Ishikawa (cell line): ENCODE data around the gene PCYT1B.

Experiments
- CEBPB ChIP-seq: IDR thresholded peaks from 2 replicates; pipeline ENCODE4 v1.6.1; 2012
- CREB1 ChIP-seq: IDR thresholded peaks from 2 replicates; pipeline ENCODE4 v1.6.1; 2012; ENCODE audit warnings: low read depth
- EGR1 ChIP-seq: IDR thresholded peaks from 2 replicates; pipeline ENCODE4 v1.6.1; 2012
- EP300 ChIP-seq: IDR thresholded peaks from 2 replicates; pipeline ENCODE4 v1.6.1; 2012; ENCODE audit warnings: borderline replicate concordance
- FOXM1 ChIP-seq: IDR thresholded peaks from 2 replicates; pipeline ENCODE4 v1.6.1; 2012; ENCODE audit warnings: low read depth, borderline replicate concordance
- NFIC ChIP-seq: IDR thresholded peaks from 2 replicates; pipeline ENCODE4 v1.6.1; 2012
- RAD21 ChIP-seq: IDR thresholded peaks from 2 replicates; pipeline ENCODE4 v1.6.1; 2012; ENCODE audit warnings: low read depth
- TAF1 ChIP-seq: IDR thresholded peaks from 2 replicates; pipeline ENCODE4 v1.6.1; 2012; ENCODE audit warnings: low read depth, mild to moderate bottlenecking
- TCF12 ChIP-seq: IDR thresholded peaks from 2 replicates; pipeline ENCODE4 v1.6.1; 2012; ENCODE audit warnings: low read depth
- TEAD4 ChIP-seq: IDR thresholded peaks from 2 replicates; pipeline ENCODE4 v1.6.1; 2012
- YY1 ChIP-seq: IDR thresholded peaks from 2 replicates; pipeline ENCODE4 v1.6.1; 2012; ENCODE audit warnings: low read depth
- ZBTB7A ChIP-seq: IDR thresholded peaks from 2 replicates; pipeline ENCODE4 v1.6.1; 2012; ENCODE audit warnings: low read depth
- TF ChIP-seq, protein P1 (sequence below): IDR thresholded peaks from 2 replicates; pipeline ENCODE4 v1.6.1; 2012; ENCODE audit warnings: low read depth, mild to moderate bottlenecking
- TF ChIP-seq, protein P2 (sequence below): IDR thresholded peaks from 2 replicates; pipeline ENCODE4 v1.6.1; 2012
- TF ChIP-seq, protein P3 (sequence below): IDR thresholded peaks from 2 replicates; pipeline ENCODE4 v1.6.1; 2012

PCYT1B gene

DNA sequence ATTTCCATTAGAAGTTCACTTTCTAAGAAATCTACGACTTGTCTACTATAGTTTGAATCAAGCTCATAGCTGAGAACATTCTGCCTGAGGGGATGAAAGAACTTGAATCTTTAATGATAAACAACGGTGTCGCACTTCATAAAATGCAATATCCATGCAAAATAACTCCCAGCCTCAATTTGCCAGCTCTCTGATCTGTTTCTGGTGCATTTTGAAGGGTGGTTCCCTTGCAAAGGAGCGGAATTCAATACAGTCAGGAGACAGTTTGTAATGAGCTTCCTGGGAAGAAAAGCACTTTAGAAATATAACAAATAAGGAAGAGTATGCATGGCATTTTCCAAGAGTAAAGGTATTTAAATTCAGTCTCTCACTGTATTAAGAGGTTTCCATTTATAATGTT, 80.0 kb downstream of the PCYT1B start:
- no peak for TF ChIP-seq RAD21
- TF ChIP-seq, protein P1, sequence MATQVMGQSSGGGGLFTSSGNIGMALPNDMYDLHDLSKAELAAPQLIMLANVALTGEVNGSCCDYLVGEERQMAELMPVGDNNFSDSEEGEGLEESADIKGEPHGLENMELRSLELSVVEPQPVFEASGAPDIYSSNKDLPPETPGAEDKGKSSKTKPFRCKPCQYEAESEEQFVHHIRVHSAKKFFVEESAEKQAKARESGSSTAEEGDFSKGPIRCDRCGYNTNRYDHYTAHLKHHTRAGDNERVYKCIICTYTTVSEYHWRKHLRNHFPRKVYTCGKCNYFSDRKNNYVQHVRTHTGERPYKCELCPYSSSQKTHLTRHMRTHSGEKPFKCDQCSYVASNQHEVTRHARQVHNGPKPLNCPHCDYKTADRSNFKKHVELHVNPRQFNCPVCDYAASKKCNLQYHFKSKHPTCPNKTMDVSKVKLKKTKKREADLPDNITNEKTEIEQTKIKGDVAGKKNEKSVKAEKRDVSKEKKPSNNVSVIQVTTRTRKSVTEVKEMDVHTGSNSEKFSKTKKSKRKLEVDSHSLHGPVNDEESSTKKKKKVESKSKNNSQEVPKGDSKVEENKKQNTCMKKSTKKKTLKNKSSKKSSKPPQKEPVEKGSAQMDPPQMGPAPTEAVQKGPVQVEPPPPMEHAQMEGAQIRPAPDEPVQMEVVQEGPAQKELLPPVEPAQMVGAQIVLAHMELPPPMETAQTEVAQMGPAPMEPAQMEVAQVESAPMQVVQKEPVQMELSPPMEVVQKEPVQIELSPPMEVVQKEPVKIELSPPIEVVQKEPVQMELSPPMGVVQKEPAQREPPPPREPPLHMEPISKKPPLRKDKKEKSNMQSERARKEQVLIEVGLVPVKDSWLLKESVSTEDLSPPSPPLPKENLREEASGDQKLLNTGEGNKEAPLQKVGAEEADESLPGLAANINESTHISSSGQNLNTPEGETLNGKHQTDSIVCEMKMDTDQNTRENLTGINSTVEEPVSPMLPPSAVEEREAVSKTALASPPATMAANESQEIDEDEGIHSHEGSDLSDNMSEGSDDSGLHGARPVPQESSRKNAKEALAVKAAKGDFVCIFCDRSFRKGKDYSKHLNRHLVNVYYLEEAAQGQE, result no peak
- no peak for TF ChIP-seq EGR1
- TF ChIP-seq NFIC, result no peak
- TF ChIP-seq, protein P2, sequence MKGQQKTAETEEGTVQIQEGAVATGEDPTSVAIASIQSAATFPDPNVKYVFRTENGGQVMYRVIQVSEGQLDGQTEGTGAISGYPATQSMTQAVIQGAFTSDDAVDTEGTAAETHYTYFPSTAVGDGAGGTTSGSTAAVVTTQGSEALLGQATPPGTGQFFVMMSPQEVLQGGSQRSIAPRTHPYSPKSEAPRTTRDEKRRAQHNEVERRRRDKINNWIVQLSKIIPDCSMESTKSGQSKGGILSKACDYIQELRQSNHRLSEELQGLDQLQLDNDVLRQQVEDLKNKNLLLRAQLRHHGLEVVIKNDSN, result no peak
- no peak for TF ChIP-seq ZBTB7A
- TF ChIP-seq TEAD4, result no peak
- TF ChIP-seq, protein P3, sequence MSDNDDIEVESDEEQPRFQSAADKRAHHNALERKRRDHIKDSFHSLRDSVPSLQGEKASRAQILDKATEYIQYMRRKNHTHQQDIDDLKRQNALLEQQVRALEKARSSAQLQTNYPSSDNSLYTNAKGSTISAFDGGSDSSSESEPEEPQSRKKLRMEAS, result no peak
- no peak for TF ChIP-seq CREB1

DNA sequence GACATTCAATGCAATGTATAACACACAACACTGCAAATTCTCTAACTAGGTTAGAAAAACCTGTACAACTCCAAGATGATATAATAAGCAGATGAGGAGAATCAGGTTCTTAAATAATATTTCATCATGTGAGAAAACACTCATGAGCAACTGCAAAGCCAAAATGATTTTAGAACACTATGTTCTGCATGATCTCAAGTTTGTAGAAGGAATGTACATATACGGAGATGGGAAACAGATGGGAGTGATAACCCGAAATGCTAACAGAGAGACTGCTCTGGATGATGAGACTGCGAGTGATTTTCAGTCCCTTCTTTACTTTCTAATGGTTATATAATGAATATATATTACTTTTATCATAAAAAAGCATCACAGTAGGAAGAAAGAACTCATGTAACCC, 80.9 kb downstream of the PCYT1B start:
- TF ChIP-seq, protein P3, result no peak
- TF ChIP-seq EGR1, result no peak
- TF ChIP-seq TEAD4, result no peak

DNA sequence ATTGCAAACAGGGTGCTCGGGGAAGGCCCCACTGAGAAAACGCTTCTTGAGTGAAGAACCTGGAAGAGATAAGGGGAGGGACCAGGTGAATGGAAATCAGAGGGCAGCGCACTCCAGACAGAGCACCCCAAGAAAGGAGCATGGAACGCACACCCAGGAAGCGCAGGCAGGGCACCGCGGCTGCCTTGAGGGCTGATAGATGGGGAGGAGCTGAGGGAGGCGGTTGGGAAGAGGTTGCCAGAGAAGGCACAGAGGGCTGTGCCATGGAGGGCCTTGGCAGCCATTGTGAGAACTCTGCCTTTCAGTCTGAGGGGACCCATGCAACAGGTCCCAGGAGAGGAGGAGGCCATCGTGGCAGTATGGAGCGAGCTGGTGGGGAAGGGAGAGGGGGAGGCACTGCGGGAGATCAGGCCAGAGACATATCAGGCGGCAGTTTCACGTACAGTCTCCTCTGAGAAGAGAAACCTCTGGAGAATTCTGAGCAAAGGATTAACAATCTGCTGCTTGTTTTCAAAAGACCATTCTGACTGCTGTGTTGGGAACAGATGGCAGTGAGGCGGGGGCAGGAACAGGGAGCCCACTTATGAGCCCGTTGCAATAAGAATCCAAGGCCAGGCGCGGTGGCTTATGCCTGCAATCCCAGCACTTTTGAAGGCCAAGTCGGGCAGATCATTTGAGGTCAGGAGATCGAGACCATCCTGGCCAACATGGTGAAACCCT, 83.7 kb downstream of the PCYT1B start:
- TF ChIP-seq EP300 (no peak), RAD21 (no peak), TCF12 (no peak), YY1 (no peak), NFIC (no peak), EGR1 (no peak), FOXM1 (no peak), CREB1 (no peak), TAF1 (no peak), ZBTB7A (no peak)
- TF ChIP-seq, protein P2, result no peak
- TF ChIP-seq, protein P1, result no peak

DNA sequence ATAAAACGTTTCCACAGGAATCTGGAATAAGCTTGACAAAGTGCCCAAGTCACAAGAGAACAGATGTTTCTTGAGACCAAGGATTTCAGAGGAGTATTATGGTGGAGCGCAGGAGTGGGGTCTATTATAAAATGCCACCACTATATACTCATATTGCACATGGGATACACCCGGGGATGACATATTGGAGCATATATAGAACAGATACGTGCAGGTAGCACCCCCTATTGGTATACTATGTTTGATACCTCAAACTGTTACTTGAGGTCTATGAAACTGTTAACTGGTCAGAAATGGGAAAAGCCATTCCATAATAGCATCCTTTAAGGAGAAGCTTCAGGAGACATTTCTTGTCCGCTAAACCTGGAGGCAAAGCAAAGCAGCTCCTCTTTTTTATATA, 86.0 kb downstream of the PCYT1B start:
- peak; percentile 52 for TF ChIP-seq RAD21
- no peak for TF ChIP-seq ZBTB7A

DNA sequence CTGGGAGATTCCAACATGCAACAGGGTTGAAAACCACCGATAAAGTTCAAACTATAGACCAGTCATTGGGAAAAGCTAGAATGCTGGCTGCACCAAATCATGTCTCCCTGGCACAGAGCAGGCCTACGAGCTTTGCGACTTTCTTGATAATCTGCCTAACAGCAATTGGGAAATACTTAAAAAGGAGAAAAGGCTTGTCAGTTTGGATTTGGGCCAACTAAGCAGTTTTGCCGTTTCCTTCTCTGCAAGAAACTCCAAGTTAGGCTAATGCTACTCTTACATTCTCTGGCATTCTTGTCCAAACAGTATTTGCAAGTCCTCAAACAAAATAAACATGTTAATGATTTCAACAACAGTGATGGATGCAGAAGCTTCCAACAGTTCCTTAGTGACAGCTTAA, 94.1 kb downstream of the PCYT1B start:
- TF ChIP-seq NFIC (no peak), TCF12 (no peak), CEBPB (no peak), EGR1 (no peak), CREB1 (no peak)

DNA sequence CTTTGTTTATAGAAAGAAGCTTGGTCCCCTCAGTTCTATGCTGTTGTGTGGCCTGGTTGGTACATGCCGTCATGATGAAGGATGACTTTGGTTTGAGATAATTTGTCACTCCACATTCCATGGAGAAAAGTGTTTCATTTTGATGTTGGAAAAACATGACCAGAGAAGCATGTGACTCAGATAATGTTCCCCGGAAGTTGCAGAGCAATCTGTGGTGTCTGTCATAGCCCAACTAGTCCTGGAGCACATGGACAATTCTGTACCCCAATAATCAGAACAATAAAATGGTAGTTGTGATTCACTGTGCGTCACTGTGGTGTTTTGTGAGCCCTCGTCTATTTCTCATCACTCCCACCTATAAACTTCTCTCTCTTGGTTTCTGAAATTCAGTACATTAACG, 97.0 kb downstream of the PCYT1B start:
- TF ChIP-seq, protein P2, result no peak
- TF ChIP-seq TCF12, result no peak

DNA sequence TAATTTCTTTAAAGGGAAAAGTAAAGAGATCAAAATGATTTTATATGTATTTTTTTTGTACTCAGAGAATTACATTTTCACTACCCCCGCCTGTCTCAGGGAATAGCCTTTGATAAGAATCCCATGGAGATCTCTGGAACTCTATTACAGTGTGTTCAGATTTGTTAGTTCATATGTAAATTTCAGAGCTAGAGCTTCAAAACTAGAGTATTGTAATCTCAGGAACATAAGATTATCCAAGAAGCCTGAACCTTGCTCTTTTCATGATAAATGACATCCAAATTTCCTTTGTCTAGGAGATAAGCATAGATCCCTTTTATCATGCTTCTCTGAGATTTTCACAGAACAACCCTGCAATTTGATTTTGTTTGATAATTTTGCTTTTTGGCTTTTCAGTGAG, 99.2 kb downstream of the PCYT1B start:
- TF ChIP-seq TAF1 (no peak), TCF12 (no peak), ZBTB7A (no peak), EP300 (no peak), EGR1 (no peak), CREB1 (no peak), FOXM1 (no peak), CEBPB (no peak), TEAD4 (no peak), YY1 (no peak)
- TF ChIP-seq, protein P1, result no peak
- TF ChIP-seq, protein P2, result no peak
